D721Med (cell line): ENCODE results near the gene RWDD1.

ENCODE experiments used
- DNase-seq: peaks from one replicate; pipeline ENCODE4 v3.0.0; 2011; ENCODE audit warnings: low spot score; ENCODE audit not compliant: insufficient read length
- FAIRE-seq: peaks from 2 replicates; lab custom pipeline; 2011; peaks lifted over from hg19 to GRCh38; lab: Jason Lieb, UNC
- CTCF ChIP-seq: IDR thresholded peaks from 2 replicates; pipeline ENCODE4 v1.5.1; 2012; ENCODE audit warnings: mild to moderate bottlenecking, control low read depth; ENCODE audit not compliant: insufficient read depth; ENCODE audit errors: missing control alignments

Gene RWDD1

GRCh38 chr6:116577486-116577885 is 6.2 kb downstream of the RWDD1 start:
- DNase-seq (no peak), FAIRE-seq (no peak)

GRCh38 chr6:116578335-116578734 is 7.0 kb downstream of the RWDD1 start:
- DNase-seq (no peak), FAIRE-seq (no peak)
- no peak for TF ChIP-seq CTCF

More at GRCh38 chr6:116577486-116577885, 6.2 kb downstream of the RWDD1 start:
- TF ChIP-seq CTCF, result no peak

- no peak for TF ChIP-seq CTCF
- DNase-seq, result no peak
- no peak for FAIRE-seq
These were observed 7.8 kb downstream of the RWDD1 start for GRCh38 chr6:116579143-116579542.

- FAIRE-seq (no peak), DNase-seq (no peak)
These were observed 8.9 kb downstream of the RWDD1 start for GRCh38 chr6:116580198-116580597.

GRCh38 chr6:116586276-116586675 is 15.0 kb downstream of the RWDD1 start:
- TF ChIP-seq CTCF, result no peak
- DNase-seq (no peak), FAIRE-seq (no peak)

More at GRCh38 chr6:116580198-116580597, 8.9 kb downstream of the RWDD1 start:
- no peak for TF ChIP-seq CTCF

GRCh38 chr6:116586738-116587137 is 15.4 kb downstream of the RWDD1 start:
- no peak for TF ChIP-seq CTCF
- no peak for DNase-seq
- FAIRE-seq, result no peak

GRCh38 chr6:116595247-116595646 is 23.9 kb downstream of the RWDD1 start:
- no peak for DNase-seq
- no peak for FAIRE-seq
- TF ChIP-seq CTCF, result no peak
